Lung (tissue), 12 donors: Measurements from ENCODE around the gene PDXP. TPM values are rescaled to one million over a fixed set of nuclear protein-coding genes. Genes with fewer than 3 reads are reported as not detected.

ENCODE experiments used
- ATAC-seq: fragments of 200-7000 bp; cut with Tn5 transposase; one replicate; pipeline ENCODE4 v1.9.1; 2020; ENCODE audit warnings: moderate number of reproducible peaks; ENCODE audit not compliant: insufficient read depth, low FRiP score
- DNase-seq, 3 donors: peaks; one replicate each; pipeline ENCODE4 v3.0.0-alpha.2; 2013 to 2017
- H3K27ac ChIP-seq, 2 donors: one replicate each; pipeline ENCODE4 v1.5.1; 2013; ENCODE audit warnings: mild to moderate bottlenecking in 2 of 2, moderate library complexity in 2 of 2, control low read depth in 1 of 2, inconsistent platforms in 1 of 2, low read depth in 1 of 2, low read length in 1 of 2
- H3K27me3 ChIP-seq, 3 donors: one replicate each; pipeline ENCODE4 v1.5.1; 2013; ENCODE audit warnings: low read length in 2 of 3; ENCODE audit not compliant: control insufficient read depth in 3 of 3, insufficient read depth in 3 of 3
- H3K36me3 ChIP-seq, 4 donors: one replicate each; pipeline ENCODE4 v1.5.1; 2013; ENCODE audit warnings: low read length in 4 of 4, mild to moderate bottlenecking in 1 of 4, moderate library complexity in 1 of 4; ENCODE audit not compliant: control insufficient read depth in 4 of 4, insufficient read depth in 4 of 4
- H3K4me1 ChIP-seq, 5 donors: one replicate each; pipeline ENCODE4 v1.5.1; 2013; ENCODE audit warnings: low read length in 5 of 5, mild to moderate bottlenecking in 2 of 5, moderate library complexity in 1 of 5; ENCODE audit not compliant: control insufficient read depth in 5 of 5, insufficient read depth in 5 of 5
- H3K4me3 ChIP-seq: one replicate; pipeline ENCODE4 v1.5.1; 2013; ENCODE audit warnings: mild to moderate bottlenecking, control low read depth, moderate library complexity
- H3K9ac ChIP-seq, 2 donors: one replicate each; pipeline ENCODE4 v1.5.1; 2013; ENCODE audit warnings: low read length in 2 of 2, control low read depth in 1 of 2; ENCODE audit not compliant: insufficient read depth in 1 of 2
- H3K9me3 ChIP-seq, 4 donors: one replicate each; pipeline ENCODE4 v1.5.1; 2013; ENCODE audit warnings: low read length in 3 of 4, mild to moderate bottlenecking in 1 of 4, moderate library complexity in 1 of 4; ENCODE audit not compliant: control insufficient read depth in 4 of 4, insufficient read depth in 3 of 4
- CTCF ChIP-seq: IDR thresholded peaks from 2 replicates; pipeline ENCODE4 v1.5.1; 2012; ENCODE audit warnings: mild to moderate bottlenecking; ENCODE audit errors: control extremely low read depth, extremely low read depth
- WGBS, 2 donors: extraction: QIAGEN DNeasy Blood & Tissue Kit; methylation state at CpG; one replicate each; pipeline ENCODE4 v1.1.7; 2013; 5-methylcytosine and 5-hydroxymethylcytosine counted together
- polyA plus RNA-seq, 2 donors: library from polyadenylated mRNA; stranded (reverse); fragments of 200-250 nt; gene quantifications; one replicate each; pipeline ENCODE4 v1.2.1, GENCODE V29; 2013
- total RNA-seq, 2 donors: library from RNA; depleted of rRNA in 1 of 2; stranded (reverse); fragments of >200 nt in 1 of 2; gene quantifications; one replicate each; pipeline ENCODE4 v1.2.1, GENCODE V29; 2014 to 2021
- donor health status: control.
- donor health status: control.
- donor health status: Bipolar disorder and iron deficiency.
- donor health status: healthy.
- donor health status: DM: yes; HTN: yes; CAD: no.

Gene PDXP
- total and polyA plus RNA-seq, 4 donors, result 4.4 to 7.4 (median 6.5) TPM

- H3K9me3 ChIP-seq, result no peaks in the 10 kb centered on the region
- peak overlapping the region in 1 of 2 donors; percentile 47 for H3K9ac ChIP-seq
- H3K27me3 ChIP-seq, result no peaks in the 10 kb centered on the region
- peak overlapping the region in 1 of 2 donors; percentile 12 for H3K27ac ChIP-seq
- H3K4me3 ChIP-seq, result no peak overlapping the region
- H3K36me3 ChIP-seq, result peaks cover 0 to 14% (median 6%) of the 10 kb centered on the region in 4 donors
- ATAC-seq (no peak), DNase-seq (peak in 1 of 3 donors; percentile 58)
- WGBS, 2 donors, result 29 to 52% methylated on average over 6 of the region's 6 CpGs
- peaks cover 7 to 81% (median 36%) of the 10 kb centered on the region in 5 donors for H3K4me1 ChIP-seq
- no peak for TF ChIP-seq CTCF
Measured at GRCh38 chr22:37636186-37636948, 22.2 kb upstream of the PDXP start.

- Histone ChIP-seq H3K9ac (peak overlapping the region in 1 of 2 donors; percentile 47), H3K36me3 (peaks cover 0 to 9% (median 1%) of the 10 kb centered on the region in 4 donors), H3K9me3 (no peaks in the 10 kb centered on the region), H3K4me3 (no peak overlapping the region), H3K27ac (peak overlapping the region in 1 of 2 donors; percentile 7), H3K4me1 (peaks cover 7 to 81% (median 36%) of the 10 kb centered on the region in 5 donors), H3K27me3 (no peaks in the 10 kb centered on the region)
- WGBS, 2 donors, result 51 to 69% methylated on average over 3 of the region's 3 CpGs
- ATAC-seq (no peak), DNase-seq (no peak)
- TF ChIP-seq CTCF, result no peak
Measured at GRCh38 chr22:37636949-37637273, 21.6 kb upstream of the PDXP start.

GRCh38 chr22:37638391-37639069, 20.0 kb upstream of the PDXP start:
- ATAC-seq, result no peak
- Histone ChIP-seq H3K9ac (peak overlapping the region in 1 of 2 donors; percentile 11), H3K27ac (peak overlapping the region in 1 of 2 donors; percentile 57), H3K4me1 (peaks cover 7 to 70% (median 31%) of the 10 kb centered on the region in 5 donors), H3K36me3 (peaks cover 0 to 5% (median under 1%) of the 10 kb centered on the region in 4 donors), H3K27me3 (no peaks in the 10 kb centered on the region), H3K4me3 (no peak overlapping the region), H3K9me3 (no peaks in the 10 kb centered on the region)
- 41 to 47% methylated on average over 11 of the region's 11 CpGs for WGBS, 2 donors
- no peak for TF ChIP-seq CTCF
- no peak for DNase-seq
